ENCODE measurements around the gene SMG6.
"Not testable (repeated sequence)": the region's sequence is repeated elsewhere in the genome, so short reads cannot be mapped to it uniquely, and the experiment has no call there.

SMG6 gene

GRCh38 chr17:2227025-2227699, 76.4 kb downstream of the SMG6 start:
- FAIRE-seq: no peak

- no peak for FAIRE-seq
These were observed 80.0 kb downstream of the SMG6 start for GRCh38 chr17:2223617-2223927.

- FAIRE-seq: no peak
These were observed 80.5 kb downstream of the SMG6 start for GRCh38 chr17:2222901-2223616.

DNA sequence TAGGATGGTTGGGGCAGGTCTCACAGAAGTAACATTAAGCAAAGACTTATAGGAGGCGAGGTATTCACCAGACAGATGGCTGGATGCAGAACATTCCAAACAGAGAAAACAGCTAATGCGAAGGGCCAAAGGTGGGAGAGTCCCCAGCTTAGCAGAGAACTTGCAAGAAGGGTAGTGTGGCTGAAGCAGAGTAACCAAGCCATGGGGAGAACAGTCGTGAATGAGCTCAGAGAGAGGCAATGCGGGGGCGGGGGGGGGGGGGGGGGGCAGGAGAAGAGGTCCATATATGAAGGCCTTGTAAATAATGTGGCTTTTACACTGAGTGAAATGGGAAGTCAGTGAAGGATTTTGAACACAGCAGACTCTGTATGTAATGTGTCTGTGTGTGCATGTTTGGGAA, 81.3 kb downstream of the SMG6 start:
- no peak for FAIRE-seq

DNA sequence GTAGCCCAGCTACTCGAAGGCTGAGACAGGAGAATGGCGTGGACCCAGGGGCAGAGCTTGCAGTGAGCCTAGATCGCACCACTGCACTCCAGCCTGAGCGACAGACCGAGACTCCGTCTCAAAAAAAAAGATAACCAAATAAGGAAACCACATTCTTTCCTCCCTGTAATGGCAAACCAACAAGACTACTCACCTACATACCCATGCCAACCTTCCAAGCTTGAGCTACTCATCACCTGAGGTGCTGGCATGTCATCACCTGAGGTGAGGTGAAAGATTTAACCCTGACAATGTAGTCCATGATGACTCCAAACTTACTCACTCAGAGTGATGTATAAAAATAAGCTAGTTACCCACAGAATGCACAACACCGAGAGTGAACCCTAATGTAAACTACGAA, 85.2 kb downstream of the SMG6 start:
- no peak for FAIRE-seq

DNA sequence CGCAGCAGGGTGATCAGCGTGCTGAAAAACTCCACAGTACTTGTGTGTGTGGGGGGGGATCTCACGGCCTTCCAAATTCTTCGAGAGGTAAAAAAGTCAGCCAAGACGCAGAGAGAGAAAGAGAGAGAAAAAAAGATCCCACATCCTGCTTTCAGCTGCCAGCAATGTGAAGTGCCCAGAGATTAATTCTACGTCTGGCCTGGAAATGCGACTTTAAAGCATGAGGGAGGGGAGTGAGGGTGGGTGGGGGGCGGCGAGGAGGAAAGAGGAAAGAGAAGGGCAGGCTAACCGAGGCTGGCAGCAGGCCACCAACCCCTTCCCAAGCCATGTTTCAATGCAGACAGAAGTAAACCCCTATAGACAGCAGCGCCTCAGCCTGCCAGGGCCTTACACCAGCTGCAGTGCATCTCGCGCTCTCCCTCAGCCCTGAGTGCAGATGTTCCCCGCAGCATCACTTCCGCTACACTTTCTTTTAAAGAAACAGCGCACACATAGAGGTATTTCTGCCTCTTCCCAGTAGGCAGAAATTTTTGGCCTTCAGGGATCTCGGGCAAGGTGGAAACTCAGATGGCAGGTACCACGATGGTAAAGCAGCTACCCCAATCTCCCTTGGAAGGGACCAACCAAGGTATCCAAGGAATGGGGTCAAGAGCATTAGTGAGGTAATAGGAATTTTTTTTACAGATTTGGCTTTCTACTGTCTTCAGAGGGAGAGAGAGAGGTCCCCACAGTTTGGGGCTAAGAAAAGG, 87.8 kb downstream of the SMG6 start:
- FAIRE-seq: no peak

DNA sequence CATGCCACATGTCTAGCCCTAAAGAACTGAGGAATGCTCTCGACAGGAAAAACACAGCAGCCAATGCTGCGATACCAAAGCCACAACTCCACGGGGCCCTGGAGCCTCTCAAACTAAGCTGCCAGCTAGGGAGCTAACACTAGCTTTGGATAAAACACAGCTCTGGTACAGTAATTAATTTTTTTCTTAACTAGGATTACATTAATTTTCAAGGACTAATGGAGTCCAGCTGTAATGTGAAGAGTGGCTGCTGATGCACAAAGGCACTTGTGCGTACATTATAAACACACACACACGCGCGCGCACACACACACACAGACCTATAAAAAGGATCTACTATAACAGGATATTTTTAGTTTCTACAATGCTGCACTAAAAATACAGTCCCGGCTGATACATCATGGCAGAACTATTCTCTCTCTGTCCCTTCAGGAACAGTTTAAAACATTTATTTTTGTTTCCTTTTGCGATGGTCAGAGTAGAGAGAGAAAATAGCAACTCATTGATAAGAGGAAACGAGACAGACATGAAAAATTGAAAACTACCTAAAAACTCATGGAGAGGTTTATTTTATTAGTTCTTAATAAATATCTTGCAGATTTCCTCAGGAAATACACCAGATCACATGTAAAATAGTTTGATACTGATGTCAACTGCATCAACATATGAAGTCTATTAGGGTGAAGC, 88.5 kb downstream of the SMG6 start:
- FAIRE-seq: no peak

GRCh38 chr17:2214047-2214928, 89.3 kb downstream of the SMG6 start:
- no peak for FAIRE-seq

- no peak for FAIRE-seq
These were observed 90.2 kb downstream of the SMG6 start for GRCh38 chr17:2213291-2213960.

- FAIRE-seq: no peak
These were observed 91.1 kb downstream of the SMG6 start for GRCh38 chr17:2212400-2212981.

- no peak for FAIRE-seq
These were observed 91.8 kb downstream of the SMG6 start for GRCh38 chr17:2211661-2212399.

DNA sequence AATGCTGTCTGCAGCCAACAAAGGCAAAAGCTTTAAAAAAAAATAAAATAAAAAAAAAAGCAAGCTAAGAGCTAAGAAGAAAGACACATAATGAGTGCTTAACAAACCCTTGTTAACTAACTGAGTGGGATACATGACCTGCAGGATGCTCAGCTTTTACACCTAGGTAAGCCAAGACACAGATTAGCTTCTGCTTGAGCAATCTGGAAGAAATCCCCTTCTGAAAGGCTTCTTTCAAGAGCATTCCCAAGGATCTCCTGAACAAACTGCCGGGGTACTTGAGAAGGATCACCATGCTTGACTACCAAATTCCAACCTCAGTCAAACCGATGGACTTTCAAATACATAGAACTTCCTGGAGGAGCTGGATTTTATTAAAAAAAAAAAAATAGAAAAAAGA, 92.9 kb downstream of the SMG6 start:
- no peak for FAIRE-seq

DNA sequence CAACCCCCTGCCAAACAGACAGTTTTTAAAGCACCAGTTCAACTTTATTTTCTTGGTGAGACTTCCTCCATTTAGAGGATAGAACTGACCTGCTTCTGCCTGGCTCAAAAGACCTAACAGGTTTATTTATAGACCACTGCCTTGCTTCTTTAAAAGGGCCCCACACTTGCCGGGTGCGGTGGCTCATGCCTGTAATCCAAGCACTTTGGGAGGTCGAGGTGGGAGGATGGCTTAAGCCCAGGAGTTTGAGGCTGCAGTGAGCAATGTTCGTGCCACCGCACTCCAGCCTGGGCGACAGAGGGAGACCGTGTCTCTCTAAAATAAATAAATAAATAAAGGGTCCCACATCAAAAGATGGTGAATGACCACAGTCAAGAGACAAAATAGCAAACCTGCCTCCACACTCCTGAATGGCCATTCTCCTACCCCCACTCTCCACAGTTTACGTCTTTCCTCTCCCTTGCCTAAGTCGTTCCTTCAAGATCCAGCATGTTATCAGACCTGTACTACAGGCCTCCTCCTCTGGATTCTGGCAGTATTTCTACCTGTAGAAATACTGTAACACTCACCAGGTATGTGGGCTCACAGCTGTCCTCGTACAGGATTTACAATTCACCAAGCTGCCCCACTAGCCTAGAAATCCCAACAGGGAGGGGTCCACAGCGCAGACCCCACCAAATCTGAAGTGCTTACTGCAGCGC, 95.6 kb downstream of the SMG6 start:
- no peak for FAIRE-seq

GRCh38 chr17:2204393-2204792, 99.2 kb downstream of the SMG6 start:
- FAIRE-seq: no peak

- no peak for FAIRE-seq
These were observed 99.8 kb downstream of the SMG6 start for GRCh38 chr17:2203818-2204217.

DNA sequence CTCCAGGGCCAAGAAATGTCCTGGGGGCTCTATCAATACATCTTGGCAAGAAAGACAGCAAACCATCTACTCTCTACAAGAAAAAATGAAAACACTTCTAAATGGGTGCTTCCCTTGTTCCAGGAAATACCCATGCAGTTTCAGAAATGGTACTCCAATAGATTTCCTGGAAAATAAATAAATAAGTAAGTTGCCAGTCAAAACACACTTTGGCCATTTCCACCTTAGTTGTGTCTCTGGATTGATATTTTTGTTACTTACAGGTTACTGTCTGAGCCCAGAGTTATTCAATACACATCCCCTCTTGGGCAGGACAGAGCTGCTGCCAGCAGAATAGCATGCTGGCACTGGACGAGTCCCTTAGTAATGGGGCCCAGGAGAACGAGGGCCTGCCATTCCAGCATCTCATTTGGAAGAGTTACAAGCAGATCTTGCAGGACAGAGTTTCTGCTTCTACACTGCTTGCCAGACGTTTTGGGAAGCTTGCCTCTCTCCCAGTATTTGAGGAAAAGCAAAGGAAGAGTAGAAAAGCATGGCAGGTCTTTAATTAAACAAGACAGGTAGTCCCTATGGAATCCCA, 100.5 kb downstream of the SMG6 start:
- no peak for FAIRE-seq

GRCh38 chr17:2202302-2202995, 101.1 kb downstream of the SMG6 start:
- no peak for FAIRE-seq

DNA sequence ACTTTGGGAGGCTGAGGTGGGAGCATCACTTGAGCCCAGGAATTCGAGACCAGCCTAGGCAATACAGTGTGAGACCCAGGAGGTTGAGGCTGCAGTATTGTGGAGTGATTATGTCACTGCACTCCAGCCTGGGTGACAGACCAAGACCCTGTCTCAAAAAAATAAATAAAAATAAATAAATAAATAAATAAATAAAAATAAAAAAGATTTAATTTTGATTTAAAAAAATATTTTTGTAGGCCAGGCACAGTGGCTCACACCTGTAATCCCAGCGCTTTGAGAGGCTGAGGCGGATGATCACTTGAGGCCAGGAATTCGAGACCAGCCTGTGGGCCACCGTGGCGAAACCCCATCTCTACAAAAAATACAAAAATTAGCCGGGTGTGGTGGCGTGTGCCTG, 104.2 kb downstream of the SMG6 start:
- FAIRE-seq: not testable (repeated sequence)

GRCh38 chr17:2198927-2199326, 104.7 kb downstream of the SMG6 start:
- no peak for FAIRE-seq

Measured in A204.1 (cell line).